GM10248 (cell line): ENCODE results near the gene CAMK1G.

ENCODE experiments used
- CTCF ChIA-PET: fragments of 300-600 bp; sonication (Branson Sonifier 250); formaldehyde crosslinking; extraction: SDS; loops from one replicate; lab custom pipeline; 2021; ENCODE audit warnings: antibody characterized with exemption; lab: Yijun Ruan, JAX
- POLR2A ChIA-PET: fragments of 350-650 bp; sonication (Branson Sonifier 250); formaldehyde crosslinking; extraction: SDS; loops from one replicate; lab custom pipeline; 2020; ENCODE audit warnings: antibody characterized with exemption; lab: Yijun Ruan, JAX
- DNase-seq: peaks from one replicate; pipeline ENCODE4 v3.0.0; 2012; ENCODE audit errors: extremely low spot score
- TF ChIP-seq, protein P1 (sequence below): IDR thresholded peaks from 2 replicates; pipeline ENCODE4 v1.5.1; 2012; ENCODE audit warnings: mild to moderate bottlenecking, low read depth; ENCODE audit errors: extremely low read depth, missing control alignments, control extremely low read depth

CAMK1G gene

DNA sequence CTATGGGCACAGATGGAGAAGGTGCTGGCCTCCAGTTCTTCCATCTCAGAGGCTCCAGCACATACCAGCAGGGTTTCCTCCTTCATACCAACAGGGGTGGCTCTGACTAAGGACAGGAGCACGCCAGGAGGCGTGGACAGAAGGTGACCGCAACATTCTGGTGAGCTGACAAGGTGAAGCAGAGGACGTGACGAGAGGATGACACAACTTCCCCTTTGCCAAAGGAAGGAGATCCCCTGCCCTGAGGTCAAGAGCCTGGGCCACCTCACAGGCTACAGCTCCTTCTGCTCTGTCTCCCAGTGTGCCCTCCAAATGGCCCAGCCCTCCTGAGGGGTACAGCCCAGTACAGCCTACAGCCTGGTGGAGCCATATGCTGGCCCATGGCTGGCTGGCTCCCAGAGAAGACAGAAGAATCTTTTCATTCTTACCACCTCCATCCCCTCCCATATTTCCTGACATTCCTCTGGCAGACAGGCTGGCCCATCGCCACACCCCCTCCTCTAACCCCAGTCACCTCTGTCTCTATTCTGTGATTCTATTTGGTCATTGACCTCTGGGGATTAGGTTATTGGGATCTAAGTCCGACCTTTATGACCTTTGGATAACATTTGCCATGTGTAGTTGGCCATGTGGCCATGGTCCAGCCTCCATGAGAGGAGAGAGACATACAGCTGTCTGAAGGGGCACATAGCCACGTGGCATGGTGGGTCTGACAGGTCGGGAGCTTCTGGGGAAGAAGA, 73.8 kb downstream of the CAMK1G start:
- POLR2A ChIA-PET: no interaction called here
- TF ChIP-seq, protein P1, sequence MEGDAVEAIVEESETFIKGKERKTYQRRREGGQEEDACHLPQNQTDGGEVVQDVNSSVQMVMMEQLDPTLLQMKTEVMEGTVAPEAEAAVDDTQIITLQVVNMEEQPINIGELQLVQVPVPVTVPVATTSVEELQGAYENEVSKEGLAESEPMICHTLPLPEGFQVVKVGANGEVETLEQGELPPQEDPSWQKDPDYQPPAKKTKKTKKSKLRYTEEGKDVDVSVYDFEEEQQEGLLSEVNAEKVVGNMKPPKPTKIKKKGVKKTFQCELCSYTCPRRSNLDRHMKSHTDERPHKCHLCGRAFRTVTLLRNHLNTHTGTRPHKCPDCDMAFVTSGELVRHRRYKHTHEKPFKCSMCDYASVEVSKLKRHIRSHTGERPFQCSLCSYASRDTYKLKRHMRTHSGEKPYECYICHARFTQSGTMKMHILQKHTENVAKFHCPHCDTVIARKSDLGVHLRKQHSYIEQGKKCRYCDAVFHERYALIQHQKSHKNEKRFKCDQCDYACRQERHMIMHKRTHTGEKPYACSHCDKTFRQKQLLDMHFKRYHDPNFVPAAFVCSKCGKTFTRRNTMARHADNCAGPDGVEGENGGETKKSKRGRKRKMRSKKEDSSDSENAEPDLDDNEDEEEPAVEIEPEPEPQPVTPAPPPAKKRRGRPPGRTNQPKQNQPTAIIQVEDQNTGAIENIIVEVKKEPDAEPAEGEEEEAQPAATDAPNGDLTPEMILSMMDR: no peak
- CTCF ChIA-PET: interaction anchor here (1.0 to 2.2 kb wide), 3 partner anchors 30 to 165 kb away, joined by 3 to 5 read pairs (median 3); no protein-coding TSS in a partner anchor
- peak; percentile 59 for DNase-seq

DNA sequence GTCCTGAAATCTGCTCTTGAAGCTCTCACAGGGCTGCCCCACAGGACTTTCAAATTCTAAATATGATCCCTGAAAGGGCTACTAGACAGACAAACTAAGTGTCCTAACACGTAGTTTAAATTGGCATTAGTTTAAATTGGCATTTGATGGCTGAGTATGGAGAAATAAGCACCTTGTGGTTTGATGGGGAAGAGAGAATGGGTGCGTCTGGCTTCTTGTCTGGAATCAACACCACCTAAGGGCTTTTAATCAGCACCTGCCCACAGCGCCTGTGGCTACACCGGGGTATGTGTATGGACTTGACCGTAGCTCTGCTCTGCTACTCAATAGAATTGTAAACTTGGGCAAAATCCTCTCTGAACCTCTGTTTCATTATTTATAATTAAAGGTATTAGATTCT, 74.4 kb downstream of the CAMK1G start:
- TF ChIP-seq, protein P1: no peak
- CTCF ChIA-PET: interaction anchor here (1.5 to 2.2 kb wide), 2 partner anchors 81 to 165 kb away, joined by 3 to 5 read pairs; no protein-coding TSS in a partner anchor
- DNase-seq: no peak
- POLR2A ChIA-PET: no interaction called here

DNA sequence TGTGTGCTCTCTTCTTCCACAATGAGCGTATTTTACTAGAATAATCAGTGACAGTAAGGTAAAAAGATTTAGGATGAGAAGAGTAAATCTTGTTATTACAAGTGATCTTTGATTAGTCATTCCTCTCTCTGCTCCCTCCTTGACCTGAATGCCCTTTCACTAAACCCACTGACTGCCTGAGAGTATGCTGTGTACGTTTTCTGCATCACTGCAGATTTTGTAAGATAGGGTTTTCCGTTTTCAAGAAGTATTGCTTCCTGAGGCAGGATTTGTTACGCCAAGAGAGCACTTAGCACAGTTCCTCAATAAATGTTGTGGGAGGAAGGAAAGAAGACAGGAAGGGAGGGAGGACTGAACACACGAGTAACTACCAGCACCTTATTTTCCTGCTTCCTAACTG, 76.4 kb downstream of the CAMK1G start:
- ChIA-PET CTCF (interaction anchor here (3.3 kb wide), 1 partner anchor 33 kb away, joined by 14 read pairs; no protein-coding TSS in a partner anchor), POLR2A (no interaction called here)
- peak; percentile 55 for DNase-seq
- TF ChIP-seq, protein P1: no peak

DNA sequence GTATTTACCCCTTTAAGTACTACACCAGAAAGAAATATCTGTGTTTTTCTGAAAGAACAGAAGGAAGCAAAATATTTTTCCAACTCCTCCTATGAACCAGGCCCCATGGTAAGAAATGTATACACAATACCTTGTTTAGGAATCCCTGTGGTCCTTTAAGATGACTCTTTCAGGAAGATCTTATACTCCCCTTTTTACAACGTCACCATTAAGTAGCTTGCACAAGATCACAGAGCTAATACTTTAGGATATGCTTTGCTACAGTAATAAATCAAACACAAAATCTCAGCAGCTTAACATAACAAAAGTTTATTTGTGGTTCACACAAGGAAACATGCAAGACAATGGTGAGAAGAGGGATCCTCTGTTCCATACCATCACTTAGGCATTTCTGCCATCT, 77.6 kb downstream of the CAMK1G start:
- DNase-seq: no peak
- ChIA-PET CTCF (interaction anchor here (0.8 to 3.3 kb wide), 4 partner anchors 10 to 32 kb away, joined by 3 to 14 read pairs (median 4); no protein-coding TSS in a partner anchor), POLR2A (no interaction called here)
- TF ChIP-seq, protein P1: no peak

DNA sequence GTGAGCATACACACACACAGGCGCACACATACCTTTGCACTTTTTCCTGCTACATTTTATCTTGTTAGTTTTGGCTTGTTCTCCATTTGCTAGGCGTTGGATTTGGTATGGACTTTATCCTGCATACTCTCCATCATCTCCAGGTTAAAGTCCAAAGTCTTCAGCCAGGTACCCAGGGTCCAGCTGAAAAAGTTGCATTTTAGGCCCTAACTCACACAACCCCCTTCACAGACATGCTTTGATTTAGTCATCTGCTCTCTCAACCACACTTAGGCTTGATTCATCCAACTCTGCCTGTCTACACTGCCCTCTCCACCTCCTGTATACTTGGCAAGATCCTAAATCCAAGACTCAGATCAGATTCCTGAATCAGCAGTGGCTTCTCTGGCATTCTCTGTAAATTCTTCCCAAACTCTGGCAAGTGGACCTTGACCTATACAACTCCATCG, 79.4 kb downstream of the CAMK1G start:
- TF ChIP-seq, protein P1: no peak
- POLR2A ChIA-PET: no interaction called here
- no peak for DNase-seq
- CTCF ChIA-PET: interaction anchor here (0.8 to 1.7 kb wide), 4 partner anchors 10 to 17 kb away, joined by 3 to 6 read pairs (median 3); partner anchors contain the start of gene G0S2
